NCI-H2081 (cell line): ENCODE measurements around the gene LIPC.

Experiments
- DNase-seq, 2 experiments: peaks; one replicate each; lab custom pipeline; 2025; lab: John Stamatoyannopoulos, UW

The LIPC gene

GRCh38 chr15:58458076-58458475 is 26.3 kb downstream of the LIPC start:
- DNase-seq = no peak

GRCh38 chr15:58459045-58459444 is 27.3 kb downstream of the LIPC start:
- DNase-seq = no peak

GRCh38 chr15:58459560-58459959 is 27.8 kb downstream of the LIPC start:
- DNase-seq = no peak

GRCh38 chr15:58460116-58460790 is 28.5 kb downstream of the LIPC start:
- DNase-seq = no peak

- no peak for DNase-seq
These were observed 29.1 kb downstream of the LIPC start for GRCh38 chr15:58460872-58461271.

GRCh38 chr15:58462547-58462946 is 30.8 kb downstream of the LIPC start:
- DNase-seq = no peak

- DNase-seq = no peak
These were observed 31.3 kb downstream of the LIPC start for GRCh38 chr15:58462973-58463663.

- no peak for DNase-seq
These were observed 32.2 kb downstream of the LIPC start for GRCh38 chr15:58463815-58464650.

- no peak for DNase-seq
These were observed 33.3 kb downstream of the LIPC start for GRCh38 chr15:58465070-58465469.

- DNase-seq = no peak
These were observed 34.2 kb downstream of the LIPC start for GRCh38 chr15:58465866-58466517.

- no peak for DNase-seq
These were observed 34.8 kb downstream of the LIPC start for GRCh38 chr15:58466566-58466965.

- DNase-seq = no peak
These were observed 35.4 kb downstream of the LIPC start for GRCh38 chr15:58467121-58467721.

GRCh38 chr15:58467722-58468423 is 36.1 kb downstream of the LIPC start:
- DNase-seq = no peak

GRCh38 chr15:58469432-58470353 is 37.9 kb downstream of the LIPC start:
- DNase-seq = no peak

GRCh38 chr15:58471348-58471747 is 39.6 kb downstream of the LIPC start:
- DNase-seq = no peak

GRCh38 chr15:58472221-58472620 is 40.4 kb downstream of the LIPC start:
- no peak for DNase-seq

- peak; percentile 31 to 74 for DNase-seq
These were observed 41.2 kb downstream of the LIPC start for GRCh38 chr15:58472821-58473581.

GRCh38 chr15:58473724-58474123 is 41.9 kb downstream of the LIPC start:
- DNase-seq = no peak

GRCh38 chr15:58474741-58475323 is 43.0 kb downstream of the LIPC start:
- DNase-seq = no peak
